Activated CD4-positive, alpha-beta T cell treated with anti-CD3 and anti-CD28 coated beads, Interleukin-2, amount 50 U/mL, for 48 hours (primary cell): ENCODE measurements around the gene GLDN.
A peak's percentile ranks its signal among the peaks of the same experiment; 100 is the strongest.

ENCODE experiments used
- DNase-seq, 2 experiments: peaks; one replicate each; pipeline ENCODE4 v3.0.0-alpha.2; 2020

The GLDN gene

DNA sequence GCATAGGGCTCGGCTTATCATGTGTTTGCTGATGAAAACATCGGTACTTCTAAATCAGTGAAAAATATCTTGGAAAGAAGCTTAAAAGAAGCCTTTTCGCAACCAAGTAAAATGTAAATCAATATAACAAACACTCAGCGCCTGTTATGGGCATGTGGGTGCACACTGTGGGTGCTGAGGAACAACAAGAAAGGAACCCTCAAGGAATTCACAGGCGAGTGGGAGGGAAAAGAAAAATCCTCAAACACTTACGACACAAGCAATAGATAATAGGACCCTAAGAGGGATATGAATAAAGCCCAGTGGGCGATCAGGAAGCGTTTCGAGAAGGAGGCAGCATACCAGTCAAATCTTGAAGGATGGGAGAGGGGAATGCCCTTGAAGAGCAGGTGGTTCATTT lies 21.9 kb downstream of the GLDN start:
- DNase-seq: no peak

DNA sequence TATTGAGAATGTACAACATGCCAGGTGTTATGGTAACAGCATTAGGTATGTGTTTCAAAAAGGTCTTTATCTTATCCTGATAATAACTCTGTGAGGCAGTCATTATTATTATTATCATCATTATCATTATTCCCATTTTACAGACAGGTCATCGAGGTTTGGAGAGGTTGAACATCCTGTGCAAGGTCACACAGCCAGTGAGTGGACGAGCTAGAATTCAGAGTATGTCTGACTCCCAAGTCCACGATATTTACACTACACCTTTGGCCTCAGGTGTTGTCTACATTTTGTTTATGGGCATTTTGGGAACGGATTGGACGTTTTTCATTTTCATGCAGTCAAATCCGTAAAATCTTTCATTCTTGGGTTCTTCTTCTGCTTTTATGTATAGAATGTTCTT lies 24.0 kb downstream of the GLDN start:
- DNase-seq: no peak

DNA sequence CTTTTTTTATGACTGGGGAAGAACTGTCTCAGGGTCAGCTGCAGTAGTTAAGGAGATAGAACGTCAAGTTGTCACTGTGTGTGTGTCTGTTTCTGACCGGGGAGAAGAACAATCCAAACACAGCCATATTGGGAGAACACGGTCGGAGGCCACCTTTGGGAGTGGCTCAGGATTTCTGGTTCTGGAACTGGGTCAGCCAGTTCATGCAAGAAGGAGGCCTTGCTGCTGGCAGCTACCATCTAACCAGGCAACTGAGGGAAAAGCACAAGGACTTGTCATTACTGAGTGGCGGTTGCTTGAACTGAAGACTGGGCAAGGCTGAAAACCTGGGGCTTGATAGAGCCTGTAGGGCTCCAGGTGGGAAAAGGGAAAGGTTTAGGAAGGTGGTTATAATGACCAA lies 24.6 kb downstream of the GLDN start:
- DNase-seq: no peak

DNA sequence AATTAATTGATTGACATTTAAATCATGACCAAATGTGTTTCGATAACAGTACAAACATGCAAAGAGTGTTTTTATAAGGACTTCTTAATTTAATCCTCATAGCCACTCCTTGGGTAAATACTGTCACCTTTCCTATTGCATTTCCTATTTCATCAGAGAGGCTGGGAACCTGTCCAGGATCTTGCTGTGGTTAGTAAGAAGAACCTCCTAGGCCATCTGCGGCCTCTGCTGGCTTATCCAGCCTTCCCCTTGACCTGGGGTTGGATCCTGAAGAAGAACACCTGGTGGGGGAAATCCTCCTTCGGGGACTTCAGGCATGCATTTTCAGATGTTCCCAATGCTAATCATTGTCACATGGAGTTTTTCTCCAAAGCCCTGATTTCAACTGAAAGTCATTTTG lies 25.5 kb downstream of the GLDN start:
- no peak for DNase-seq

DNA sequence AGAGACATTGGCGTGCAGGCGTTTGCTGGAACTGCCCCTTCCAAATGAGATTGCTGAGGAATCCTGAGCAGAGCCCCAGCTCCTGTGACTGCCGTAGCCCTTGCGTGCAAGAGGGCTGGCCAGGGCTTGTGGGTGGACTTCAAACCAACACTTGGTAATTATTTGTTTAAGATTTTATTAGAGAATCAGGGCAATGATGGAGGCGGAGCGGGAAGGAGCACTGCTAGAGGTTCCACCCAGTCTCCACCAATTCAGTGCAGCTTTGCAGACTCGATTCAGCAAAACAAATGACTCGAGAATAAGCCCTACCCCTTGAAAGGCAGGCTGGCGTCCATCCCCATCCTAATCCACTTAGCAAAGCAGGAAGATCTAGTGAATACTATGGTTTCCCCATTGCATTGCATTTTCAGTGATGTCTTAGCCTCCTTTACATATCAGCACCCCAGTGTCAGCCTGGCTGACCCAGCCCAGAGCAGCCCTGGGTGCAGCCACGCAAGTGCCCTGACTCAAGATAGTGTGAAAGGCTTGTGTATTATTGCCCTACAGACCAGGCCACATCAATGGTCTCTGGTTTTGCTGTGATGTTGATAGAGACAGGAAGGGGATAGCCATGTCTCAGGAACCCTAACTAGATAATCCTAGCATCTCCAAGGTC lies 26.0 kb downstream of the GLDN start:
- no peak for DNase-seq

DNA sequence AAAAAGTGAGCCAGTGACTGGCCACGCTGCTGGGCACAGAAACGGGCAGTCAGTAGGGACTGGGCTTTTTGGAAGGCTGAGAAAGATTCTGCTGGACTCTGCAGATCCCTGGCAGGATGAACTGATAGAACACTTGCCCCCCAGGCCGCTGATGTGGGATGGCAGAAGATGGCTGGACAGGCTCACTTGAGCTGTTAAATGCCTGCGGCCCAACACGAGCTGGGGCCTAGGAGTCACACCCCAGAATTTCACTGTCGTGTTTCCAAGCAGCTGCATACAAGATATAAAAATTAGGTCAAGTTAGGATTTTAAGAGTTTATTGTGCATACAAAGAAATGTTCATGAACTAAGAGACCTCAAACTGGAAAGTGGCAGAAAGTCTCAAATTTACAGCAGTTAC lies 26.9 kb downstream of the GLDN start:
- no peak for DNase-seq

DNA sequence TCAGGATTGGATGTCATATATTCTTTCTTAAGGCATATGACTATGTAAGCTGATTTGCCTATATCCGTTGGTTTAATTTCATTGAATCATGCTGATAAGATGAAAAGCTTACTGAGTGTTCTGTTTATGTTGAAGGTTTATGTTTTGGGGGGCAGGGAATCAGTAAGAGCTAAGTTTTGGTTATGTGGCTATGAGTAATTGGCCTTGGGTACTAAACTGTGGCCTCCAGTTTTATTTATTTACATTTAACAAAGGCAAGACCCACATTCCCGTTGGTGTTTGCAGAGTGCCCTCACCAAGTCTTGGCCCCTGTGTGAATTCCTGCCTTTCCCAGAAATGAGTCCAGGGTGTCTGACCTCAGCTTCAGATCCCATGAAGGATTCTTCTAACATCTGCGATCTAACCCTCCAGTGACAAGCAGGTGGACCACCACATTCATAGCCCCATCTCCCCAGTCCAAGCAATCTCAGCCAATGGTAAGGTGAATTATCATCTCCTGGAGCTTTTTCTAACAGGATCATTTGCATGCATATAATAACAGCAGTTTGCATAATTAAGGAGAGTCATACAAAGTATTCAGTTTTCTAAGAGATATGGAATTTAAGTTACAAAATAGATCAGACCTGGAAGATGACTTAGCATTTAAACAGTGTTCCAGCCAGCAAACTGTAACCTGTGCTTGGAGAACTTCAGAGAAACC lies 27.4 kb downstream of the GLDN start:
- DNase-seq: no peak

DNA sequence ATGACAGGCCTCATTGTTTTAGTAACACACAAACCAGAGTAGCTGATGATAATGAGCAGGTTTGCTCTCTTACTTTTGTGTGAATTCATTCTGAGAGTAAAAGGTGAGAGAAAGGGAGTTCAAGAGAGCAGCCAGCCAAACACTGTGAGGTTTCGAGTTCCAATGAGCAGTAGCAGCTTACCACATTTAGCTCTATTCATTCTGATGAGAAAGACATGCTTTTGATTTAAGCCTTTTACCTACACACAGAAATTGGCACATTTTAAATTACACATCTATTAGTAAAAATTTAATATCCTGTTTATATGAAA lies 28.0 kb downstream of the GLDN start:
- DNase-seq: no peak

DNA sequence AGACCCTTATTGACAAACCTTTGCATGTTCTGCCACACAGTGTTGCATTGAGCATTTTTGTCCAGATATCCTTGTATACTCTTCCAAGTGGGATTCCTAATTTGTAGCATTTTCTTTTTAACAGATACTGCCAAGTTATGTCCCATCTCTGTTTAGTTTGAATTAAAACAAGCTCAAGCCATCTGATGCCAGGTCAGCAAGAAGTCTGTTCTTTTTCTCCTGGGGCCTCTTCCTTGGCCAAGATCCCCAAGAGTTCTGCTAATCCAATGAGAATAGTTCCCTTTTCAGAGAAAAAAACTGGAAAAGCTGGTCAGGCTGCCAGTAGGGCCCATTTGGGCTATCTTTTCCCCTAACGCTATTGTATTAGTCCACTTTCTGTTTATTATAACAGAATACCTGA lies 29.8 kb downstream of the GLDN start:
- DNase-seq: no peak

DNA sequence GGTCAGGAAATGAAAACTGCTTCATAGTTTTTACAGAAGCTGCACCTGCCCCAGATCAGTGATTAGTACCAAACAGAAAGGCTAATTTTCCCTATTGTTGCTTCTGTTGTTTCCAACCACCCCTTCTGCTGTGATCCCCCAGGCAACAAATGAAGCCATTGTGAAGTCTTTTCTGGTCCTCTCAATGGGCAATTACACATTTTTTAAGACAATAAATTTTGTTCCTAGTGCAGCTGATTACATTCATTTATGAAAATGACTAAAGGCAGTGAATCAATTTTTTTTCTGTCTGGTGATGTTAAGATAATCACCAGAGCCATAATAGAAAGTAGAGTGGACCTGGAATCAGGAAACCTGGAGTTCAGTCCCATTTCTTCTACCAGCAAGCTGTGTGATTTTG lies 32.7 kb downstream of the GLDN start:
- no peak for DNase-seq

DNA sequence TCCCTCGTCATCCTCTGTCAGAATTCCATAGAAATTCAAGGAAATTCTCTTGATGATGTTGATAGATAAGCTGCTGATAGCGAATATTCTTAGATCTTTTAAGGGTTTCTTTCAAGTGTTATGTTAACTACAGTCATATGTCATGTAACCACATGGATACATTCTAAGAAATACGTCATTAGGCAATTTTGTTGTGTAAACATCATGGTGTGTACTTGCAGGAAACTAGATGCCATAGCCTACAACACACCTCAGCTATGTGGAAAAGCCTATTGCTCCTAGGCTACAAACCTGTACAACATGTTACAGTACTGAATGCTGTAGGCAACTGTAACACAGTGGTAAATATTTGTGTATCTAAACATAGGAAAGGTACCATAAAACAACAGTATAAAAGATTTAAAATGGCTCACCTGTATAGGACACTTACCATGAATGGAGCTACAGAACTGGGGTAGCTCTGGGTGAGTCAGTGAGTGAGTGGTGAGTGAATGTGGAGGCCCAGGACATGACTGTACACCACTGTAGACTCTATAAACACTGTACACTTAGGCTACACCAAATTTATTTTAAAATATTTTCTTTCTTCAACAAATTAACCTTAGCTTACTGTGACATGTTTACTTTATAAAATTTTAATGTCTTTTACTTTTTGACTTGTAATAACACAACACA lies 34.6 kb downstream of the GLDN start:
- DNase-seq: no peak

DNA sequence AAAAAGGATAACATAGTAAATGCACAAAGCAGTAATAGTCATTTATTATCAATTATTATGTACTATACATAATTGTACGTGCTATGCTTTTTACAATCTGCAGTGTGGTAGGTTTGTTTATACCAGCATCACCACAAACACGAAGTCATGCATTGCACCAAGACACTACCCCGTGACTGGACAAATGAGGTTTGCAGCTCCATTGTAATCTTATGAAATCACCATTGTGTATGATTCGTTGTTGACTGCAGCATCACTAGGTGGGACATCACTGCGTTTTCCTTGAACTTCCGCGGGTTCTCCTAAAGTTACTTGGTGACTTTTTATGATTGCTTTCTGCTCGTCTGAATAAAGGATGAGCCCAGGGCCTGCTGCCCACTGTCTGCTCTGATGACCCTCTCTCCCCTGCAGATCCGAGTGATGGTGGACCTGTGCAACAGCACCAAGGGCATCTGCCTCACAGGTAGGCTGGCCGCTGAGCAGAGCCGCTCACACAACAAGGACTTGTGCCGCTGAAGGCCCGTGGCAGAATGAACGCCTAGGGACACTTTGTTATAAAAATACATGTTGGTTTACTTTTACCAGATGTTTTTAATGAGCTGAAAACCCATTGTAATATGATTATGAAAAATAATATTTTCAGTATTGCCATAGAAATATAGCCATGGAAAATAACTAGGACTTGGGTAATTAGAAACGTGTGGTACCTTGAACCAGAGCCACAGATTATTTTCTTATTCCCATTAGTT lies 35.8 kb downstream of the GLDN start:
- DNase-seq: no peak

DNA sequence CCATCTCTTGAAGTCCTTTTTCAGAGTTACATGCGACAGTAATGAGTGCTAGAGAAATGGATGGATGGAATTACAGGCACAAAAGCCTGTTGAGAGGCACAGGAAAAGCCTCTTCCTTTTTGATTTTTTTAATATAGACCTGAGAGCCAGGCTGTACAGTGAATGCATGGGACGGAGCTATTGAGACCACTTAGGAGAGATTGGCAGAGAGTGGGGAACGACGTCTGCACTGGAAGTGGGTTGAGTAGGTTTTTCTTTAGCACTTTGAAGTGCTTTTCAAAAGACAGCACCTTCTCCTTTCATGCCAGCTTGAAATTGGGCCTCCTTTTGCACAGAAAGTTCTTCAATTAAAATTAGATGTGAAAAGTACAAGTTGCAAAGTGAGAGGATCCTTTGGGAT lies 37.0 kb downstream of the GLDN start:
- DNase-seq: no peak

DNA sequence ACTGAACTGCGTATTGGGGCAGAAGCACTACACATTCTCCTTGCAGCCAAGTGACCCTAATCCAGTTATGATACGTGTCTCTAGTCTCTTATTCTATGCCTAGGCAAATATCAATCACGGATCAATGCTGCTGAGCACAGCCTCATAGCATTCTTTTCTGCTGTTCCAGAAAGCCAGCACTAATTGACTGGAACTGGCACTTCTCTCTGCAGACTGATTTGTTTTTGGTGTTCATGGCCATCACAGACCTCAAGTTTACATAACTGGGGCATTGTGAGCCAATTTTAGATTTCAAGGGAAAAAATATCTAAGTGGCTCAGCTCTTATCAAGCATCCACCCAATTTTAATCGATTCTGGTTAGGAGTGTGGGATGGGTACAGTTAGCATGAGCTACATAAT lies 37.9 kb downstream of the GLDN start:
- no peak for DNase-seq

DNA sequence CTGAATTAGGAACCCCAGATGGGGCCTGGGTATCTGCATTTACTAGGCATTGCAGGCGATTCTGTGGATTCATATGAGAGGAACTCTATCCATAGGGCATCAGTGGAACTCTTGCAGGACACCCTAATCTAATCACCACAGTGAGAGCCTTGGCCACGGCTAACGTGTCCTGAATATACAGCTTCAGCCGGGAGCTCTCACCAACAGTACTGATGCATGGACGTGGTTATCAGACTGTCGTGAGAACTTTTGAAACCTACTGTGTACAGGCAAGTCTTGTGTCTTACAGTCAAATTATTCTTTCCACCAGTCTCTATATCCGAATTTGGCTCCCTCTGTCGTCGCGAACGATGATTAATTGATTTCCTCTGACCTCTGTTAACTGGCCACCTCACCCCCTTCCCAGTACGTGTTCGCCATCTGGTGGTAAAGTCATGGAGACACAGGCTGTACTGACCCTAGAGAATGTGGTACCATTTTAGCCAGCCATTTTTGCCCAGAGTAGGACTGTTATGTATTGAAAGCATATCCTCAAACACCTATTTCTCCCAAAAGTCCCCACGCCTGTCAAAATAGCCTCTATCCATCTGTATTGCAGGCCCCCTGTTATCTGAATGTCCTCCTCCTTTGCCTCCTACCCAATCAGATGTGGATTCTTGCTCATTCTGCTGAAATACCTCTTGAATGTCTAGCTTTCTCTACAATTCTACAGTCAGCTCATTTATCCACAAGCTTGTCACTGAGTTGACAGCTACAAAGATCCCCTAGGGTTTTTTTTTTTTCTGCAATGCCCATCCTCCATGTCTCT lies 39.7 kb downstream of the GLDN start:
- peak; percentile 18 to 30 for DNase-seq

DNA sequence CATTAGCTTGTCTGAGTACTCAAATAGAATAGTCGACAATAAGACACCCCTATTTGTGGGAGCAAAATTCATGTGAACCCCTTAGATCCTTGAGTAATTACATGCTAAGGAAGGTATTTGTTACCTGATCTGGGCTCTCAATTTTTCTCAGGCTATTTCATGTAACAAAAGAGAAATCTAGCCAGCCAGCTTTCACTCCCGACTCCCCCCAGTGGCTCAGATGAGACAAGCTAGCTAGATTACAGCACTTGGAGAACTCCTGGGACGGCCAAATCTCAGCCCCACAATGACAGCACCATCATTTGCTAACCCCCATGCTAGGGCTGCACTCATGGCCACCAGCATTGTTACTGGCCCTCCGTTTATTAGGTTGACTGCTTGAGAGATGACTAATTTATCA lies 41.3 kb downstream of the GLDN start:
- DNase-seq: no peak

DNA sequence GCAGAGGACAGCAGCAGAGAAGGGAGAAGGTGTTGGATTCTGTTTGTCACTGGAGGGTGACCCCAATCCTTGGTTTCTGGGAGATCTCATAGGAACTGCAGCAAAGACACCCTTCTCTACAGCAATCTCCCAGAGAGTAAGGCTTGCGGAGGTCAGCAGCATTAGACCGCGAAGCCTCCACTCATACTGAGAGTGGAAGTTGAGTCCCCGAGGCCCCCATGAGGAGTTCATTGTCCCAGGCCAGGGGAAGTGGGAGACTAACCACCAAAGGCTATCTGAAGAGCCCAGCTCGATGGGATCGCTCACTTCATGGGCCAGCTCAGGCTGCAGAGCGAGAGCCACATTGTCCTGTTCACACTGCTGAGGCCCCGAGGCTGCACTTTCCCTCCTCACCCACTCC lies 44.6 kb downstream of the GLDN start:
- no peak for DNase-seq

DNA sequence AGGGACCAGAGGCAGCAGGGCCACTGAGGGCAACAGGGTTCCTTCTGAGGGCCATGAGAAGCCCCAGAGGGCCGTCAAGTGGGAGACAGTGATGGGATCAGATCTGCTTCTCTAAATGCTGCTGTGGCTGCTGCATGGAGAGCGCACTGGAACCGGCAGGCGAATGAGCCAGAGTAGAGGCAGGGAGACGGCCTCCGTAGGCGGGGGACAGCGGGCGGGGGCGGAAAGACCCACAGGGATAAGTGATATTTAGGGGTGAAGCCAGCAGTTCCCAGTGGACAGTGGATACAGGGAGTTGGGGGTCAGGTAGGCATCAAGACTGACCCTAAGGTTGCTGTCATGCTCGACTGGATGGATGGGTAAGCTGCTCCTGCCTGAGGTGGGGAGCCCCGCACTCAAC lies 45.0 kb downstream of the GLDN start:
- no peak for DNase-seq

DNA sequence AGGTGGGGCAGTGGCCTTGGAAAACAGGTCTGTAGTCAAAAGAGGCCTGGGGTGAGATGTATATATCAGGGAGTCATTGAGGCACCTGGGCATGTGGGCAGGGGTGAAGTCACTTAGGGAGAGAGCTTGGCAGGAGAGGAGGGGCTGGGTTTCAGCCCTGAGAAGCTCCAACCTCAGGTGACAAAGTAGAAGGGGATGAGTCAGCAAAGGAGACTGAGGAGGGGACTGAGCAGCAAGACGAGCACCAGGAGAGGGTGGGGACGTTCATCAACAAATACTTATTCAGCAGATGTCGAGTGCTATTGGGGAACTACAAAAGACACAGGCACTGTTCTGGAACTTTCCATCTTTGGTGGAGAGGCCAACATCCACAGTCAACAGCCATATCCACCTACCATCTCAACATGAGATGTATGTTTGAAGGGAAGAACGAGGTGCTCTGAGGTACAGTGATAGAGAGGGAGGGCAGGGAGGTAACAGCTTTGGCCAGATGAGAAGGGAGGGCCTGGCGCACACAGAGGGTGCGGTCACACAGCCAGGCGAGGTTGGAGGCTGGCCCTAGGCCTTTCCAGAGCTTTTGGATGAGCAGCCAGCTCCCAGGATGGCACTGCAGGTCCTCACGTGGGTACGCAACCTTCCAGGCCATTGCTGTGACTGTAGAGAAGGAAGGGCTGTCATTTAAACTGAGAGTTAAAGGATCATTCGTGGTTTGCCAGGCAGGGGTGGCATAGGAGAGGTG lies 45.7 kb downstream of the GLDN start:
- no peak for DNase-seq

DNA sequence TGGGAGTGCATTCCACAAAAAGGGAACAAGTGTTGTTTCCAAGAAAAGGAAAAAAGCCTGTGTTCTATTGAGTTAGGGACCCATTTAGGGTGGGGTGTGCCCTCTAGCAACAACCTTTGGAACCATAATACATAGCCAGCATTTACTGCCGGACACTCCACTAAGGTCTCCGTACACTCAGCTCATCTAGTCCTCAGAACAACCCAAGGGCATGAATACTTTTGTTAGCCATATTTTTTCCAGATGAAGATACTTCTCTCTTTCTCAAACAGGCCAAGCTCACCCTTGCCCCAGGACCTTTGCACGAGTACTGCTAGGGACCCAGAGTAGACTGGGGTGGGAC lies 46.2 kb downstream of the GLDN start:
- DNase-seq: no peak

DNA sequence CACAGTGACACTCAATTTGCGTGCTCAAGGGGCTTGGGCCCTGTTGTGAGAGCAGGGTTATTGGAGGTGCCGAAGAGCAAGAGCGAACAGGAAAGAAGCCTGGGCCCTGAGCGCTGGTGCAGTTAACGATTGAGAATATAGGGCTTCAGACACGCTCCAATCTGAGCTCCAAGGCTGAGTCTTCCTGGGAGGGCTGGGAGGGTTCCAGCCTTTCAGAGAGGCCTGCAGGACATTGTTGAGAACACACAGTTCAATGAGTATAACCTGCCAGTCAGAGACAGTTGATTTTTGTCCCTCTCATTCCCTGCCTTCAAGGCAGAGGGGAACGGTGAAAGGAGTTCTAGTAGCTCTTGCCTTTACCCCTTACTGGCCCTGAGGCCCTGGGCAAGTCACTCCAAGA lies 47.3 kb downstream of the GLDN start:
- no peak for DNase-seq

DNA sequence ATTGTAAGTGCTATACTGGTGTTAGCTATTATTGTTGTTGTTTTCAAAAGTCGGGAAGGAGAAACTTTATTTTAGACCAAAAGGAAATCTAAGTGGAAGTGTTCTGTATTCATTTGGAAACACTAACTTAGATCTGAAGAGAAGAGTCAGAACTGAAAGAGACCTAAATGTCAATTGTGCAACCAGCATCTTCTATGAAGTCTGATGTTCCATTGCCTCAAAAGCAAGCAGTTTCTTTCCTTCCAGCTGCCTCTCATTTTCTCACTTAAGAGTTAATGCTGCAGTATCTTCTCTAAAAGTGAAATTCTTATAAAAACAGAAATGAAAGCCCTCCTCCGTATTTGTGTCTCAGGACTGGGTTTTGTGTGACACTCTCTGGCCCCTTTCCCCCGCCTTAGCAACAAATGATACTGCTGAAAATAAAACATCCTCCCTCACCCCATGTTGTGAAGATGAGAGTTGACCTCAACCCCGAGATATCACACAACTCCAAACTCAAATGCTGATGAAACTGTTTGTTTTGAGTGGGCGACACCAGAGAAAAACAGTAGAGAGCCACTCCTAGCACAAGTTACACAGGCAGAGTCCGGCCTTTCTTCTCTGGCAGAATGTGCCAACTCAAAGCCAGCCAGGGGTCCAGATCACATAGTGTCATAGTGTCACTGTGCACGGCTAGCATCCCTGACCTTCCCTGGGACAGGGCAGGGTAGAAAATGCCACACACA lies 48.9 kb downstream of the GLDN start:
- DNase-seq: no peak
